IMR-90 (cell line): ENCODE data around the gene TRMT10C. TPM values are rescaled to one million over a fixed set of nuclear protein-coding genes. Genes with fewer than 3 reads are reported as not detected.

Experiments
- ATAC-seq: fragments of 200-7000 bp; cut with Tn5 transposase; 2 replicates; pipeline ENCODE4 v1.9.1; 2020; ENCODE audit warnings: low read depth, mild to moderate bottlenecking, moderate library complexity
- BruUV-seq: library from RNA; stranded (reverse); fragments of 400-500 nt; replicated peaks from 2 replicates; lab custom pipeline; 2021; lab: Mats Ljungman, UMichigan
- CTCF ChIA-PET: fragments of 300-600 bp; formaldehyde crosslinking; extraction: SDS; loops from one replicate; lab custom pipeline; 2021; ENCODE audit warnings: antibody characterized with exemption; lab: Yijun Ruan, JAX
- POLR2A ChIA-PET: fragments of 300-600 bp; sonication (Branson Sonifier 250); formaldehyde crosslinking; loops from one replicate; lab custom pipeline; 2022; ENCODE audit warnings: antibody characterized with exemption; ENCODE audit not compliant: unreplicated experiment; lab: Charles Lee
- DNase-seq: peaks from one replicate; pipeline ENCODE4 v3.0.0; 2013
- H2AFZ ChIP-seq: replicated peaks from 2 replicates; pipeline ENCODE3; 2013; ENCODE audit warnings: low read length, mild to moderate bottlenecking; ENCODE audit not compliant: poor library complexity
- H2AK5ac ChIP-seq: 2 replicates; pipeline ENCODE4 v1.6.1; 2013; ENCODE audit warnings: low read depth, low read length, inconsistent platforms
- H2AK9ac ChIP-seq: replicated peaks from 2 replicates; pipeline ENCODE3; 2013; ENCODE audit warnings: mild to moderate bottlenecking, low read depth, low read length, moderate library complexity; ENCODE audit not compliant: poor library complexity
- H2BK120ac ChIP-seq: 2 replicates; pipeline ENCODE4 v1.6.1; 2013; ENCODE audit warnings: low read depth, low read length, inconsistent platforms
- H2BK15ac ChIP-seq: 3 replicates; pipeline ENCODE4 v1.6.1; 2013; ENCODE audit warnings: low read depth, low read length, inconsistent platforms
- H2BK20ac ChIP-seq: 2 replicates; pipeline ENCODE4 v1.6.1; 2013; ENCODE audit warnings: low read depth, mild to moderate bottlenecking, inconsistent platforms, low read length, moderate library complexity
- H2BK5ac ChIP-seq: 2 replicates; pipeline ENCODE4 v1.6.1; 2013; ENCODE audit warnings: mild to moderate bottlenecking, low read depth, low read length, inconsistent platforms; ENCODE audit not compliant: poor library complexity, severe bottlenecking
- H3K14ac ChIP-seq: replicated peaks from 2 replicates; pipeline ENCODE4 v1.6.1; 2013; ENCODE audit warnings: low read depth, low read length, inconsistent platforms
- H3K18ac ChIP-seq: 2 replicates; pipeline ENCODE4 v1.6.1; 2013; ENCODE audit warnings: low read depth, low read length, control low read depth
- H3K23ac ChIP-seq: 2 replicates; pipeline ENCODE4 v1.6.1; 2013; ENCODE audit warnings: low read depth, low read length, inconsistent platforms
- H3K27ac ChIP-seq: 2 replicates; pipeline ENCODE4 v1.5.1; 2013; ENCODE audit warnings: mild to moderate bottlenecking, control low read depth, low read length; ENCODE audit not compliant: insufficient read depth
- H3K27me3 ChIP-seq: 2 replicates; pipeline ENCODE4 v1.6.1; 2013; ENCODE audit warnings: low read length; ENCODE audit not compliant: control insufficient read depth, insufficient read depth
- H3K36me3 ChIP-seq: 2 replicates; pipeline ENCODE4 v1.6.1; 2013; ENCODE audit warnings: low read length, mixed read lengths; ENCODE audit not compliant: control insufficient read depth, insufficient read depth
- H3K4ac ChIP-seq: 2 replicates; pipeline ENCODE4 v1.6.1; 2013; ENCODE audit warnings: low read depth, low read length, inconsistent platforms
- H3K4me1 ChIP-seq: 2 replicates; pipeline ENCODE4 v1.6.1; 2013; ENCODE audit warnings: low read length, mixed read lengths; ENCODE audit not compliant: control insufficient read depth, insufficient read depth
- H3K4me2 ChIP-seq: 2 replicates; pipeline ENCODE4 v1.6.1; 2013; ENCODE audit warnings: low read depth, mild to moderate bottlenecking, control low read depth, low read length, moderate library complexity
- H3K4me3 ChIP-seq: 2 replicates; pipeline ENCODE4 v1.5.1; 2013; ENCODE audit warnings: low read depth, mild to moderate bottlenecking, control low read depth, low read length, moderate library complexity; ENCODE audit not compliant: insufficient read depth
- H3K56ac ChIP-seq: 2 replicates; pipeline ENCODE4 v1.6.1; 2013; ENCODE audit warnings: low read length, inconsistent platforms; ENCODE audit not compliant: insufficient read depth; ENCODE audit errors: extremely low read depth
- H3K79me1 ChIP-seq, 2 experiments: 2 replicates each; pipeline ENCODE4 v1.6.1; 2013; ENCODE audit warnings: low read length in 2 of 2, inconsistent platforms in 1 of 2, low read depth in 1 of 2
- H3K9ac ChIP-seq: 2 replicates; pipeline ENCODE4 v1.6.1; 2013; ENCODE audit warnings: low read depth, low read length, control low read depth
- H3K9me1 ChIP-seq: 2 replicates; pipeline ENCODE4 v1.6.1; 2013; ENCODE audit warnings: low read length, inconsistent platforms; ENCODE audit not compliant: insufficient read depth
- H3K9me3 ChIP-seq: 2 replicates; pipeline ENCODE4 v1.6.1; 2013; ENCODE audit warnings: low read length; ENCODE audit not compliant: control insufficient read depth, insufficient read depth
- H4K20me1 ChIP-seq: 2 replicates; pipeline ENCODE4 v1.6.1; 2013; ENCODE audit warnings: low read length, inconsistent platforms; ENCODE audit not compliant: insufficient read depth
- H4K5ac ChIP-seq: 2 replicates; pipeline ENCODE4 v1.6.1; 2013; ENCODE audit warnings: mild to moderate bottlenecking, low read depth, low read length, control low read depth
- H4K8ac ChIP-seq, 2 experiments: 2 replicates each; pipeline ENCODE4 v1.6.1; 2013; ENCODE audit warnings: low read depth in 2 of 2, low read length in 2 of 2, control low read depth in 1 of 2, inconsistent platforms in 1 of 2
- H4K91ac ChIP-seq: 2 replicates; pipeline ENCODE4 v1.6.1; 2013; ENCODE audit warnings: low read depth, low read length, inconsistent platforms; ENCODE audit not compliant: insufficient read depth
- BHLHE40 ChIP-seq: fragments of 150-350 bp; IDR thresholded peaks from 2 replicates; pipeline ENCODE4 v1.6.1; 2016; ENCODE audit warnings: mild to moderate bottlenecking, low read depth, low read length
- CEBPB ChIP-seq: IDR thresholded peaks from 2 replicates; pipeline ENCODE4 v1.6.1; 2012; ENCODE audit warnings: low read depth, low read length, improper control_type of control experiment
- CHD1 ChIP-seq: IDR thresholded peaks from 2 replicates; pipeline ENCODE4 v1.6.1; 2012; ENCODE audit warnings: low read depth, low read length, improper control_type of control experiment
- ELK1 ChIP-seq: fragments of 150-350 bp; IDR thresholded peaks from 2 replicates; pipeline ENCODE4 v1.6.1; 2016; ENCODE audit warnings: low read depth, mild to moderate bottlenecking, low read length, moderate library complexity, borderline replicate concordance
- FOS ChIP-seq: fragments of 150-350 bp; IDR thresholded peaks from 2 replicates; pipeline ENCODE4 v1.6.1; 2016; ENCODE audit warnings: low read depth, low read length
- MAFK ChIP-seq: IDR thresholded peaks from 2 replicates; pipeline ENCODE4 v1.6.1; 2012; ENCODE audit warnings: low read depth, low read length, improper control_type of control experiment
- MAZ ChIP-seq: IDR thresholded peaks from 2 replicates; pipeline ENCODE4 v1.6.1; 2012; ENCODE audit warnings: low read depth, mild to moderate bottlenecking, low read length, improper control_type of control experiment, moderate library complexity, borderline replicate concordance
- MXI1 ChIP-seq: IDR thresholded peaks from 2 replicates; pipeline ENCODE4 v1.6.1; 2012; ENCODE audit warnings: low read depth, mild to moderate bottlenecking, low read length, moderate library complexity, borderline replicate concordance
- NFE2L2 ChIP-seq: fragments of 150-350 bp; IDR thresholded peaks from 2 replicates; pipeline ENCODE4 v1.6.1; 2016; ENCODE audit warnings: low read depth, mild to moderate bottlenecking, low read length
- POLR2A ChIP-seq: IDR thresholded peaks from 2 replicates; pipeline ENCODE4 v1.6.1; 2012; ENCODE audit warnings: mild to moderate bottlenecking, low read depth, low read length
- RAD21 ChIP-seq: IDR thresholded peaks from 2 replicates; pipeline ENCODE4 v1.6.1; 2012; ENCODE audit warnings: low read length, improper control_type of control experiment
- RCOR1 ChIP-seq: IDR thresholded peaks from 2 replicates; pipeline ENCODE4 v1.6.1; 2012; ENCODE audit warnings: mild to moderate bottlenecking, low read length, improper control_type of control experiment; ENCODE audit not compliant: insufficient replicate concordance
- RFX5 ChIP-seq: IDR thresholded peaks from 2 replicates; pipeline ENCODE4 v1.8.0; 2012; ENCODE audit warnings: low read depth, mild to moderate bottlenecking, low read length, moderate library complexity
- SMC3 ChIP-seq: fragments of 150-350 bp; IDR thresholded peaks from 2 replicates; pipeline ENCODE4 v1.6.1; 2016; ENCODE audit warnings: low read depth, mild to moderate bottlenecking, antibody characterized with exemption, low read length, moderate library complexity
- WGBS, 2 experiments: methylation state at CpG; one replicate each; pipeline versions ENCODE4 v1.1.5 to v1.1.7; 2013; ENCODE audit warnings: missing lambda C conversion rate in 2 of 2; ENCODE audit not compliant: insufficient read length in 1 of 2; ENCODE audit errors: extremely low coverage in 2 of 2; 5-methylcytosine and 5-hydroxymethylcytosine counted together
- dilution Hi-C: fragments of 300-500 bp; cut with HindIII; formaldehyde crosslinking; loops from one replicate; pipeline ENCODE4 v1.14.3; 2018; ENCODE audit warnings: low sequenced_read_pairs; ENCODE audit not compliant: unreplicated experiment
- in situ Hi-C: fragments of 300-500 bp; cut with MboI; formaldehyde crosslinking; loops from 3 replicates; pipeline ENCODE4 v1.14.3; 2019; ENCODE audit warnings: low sequenced_read_pairs, inconsistent platforms, mixed read lengths
- intact Hi-C: fragments of 100-400 bp; cut with micrococcal nuclease; formaldehyde crosslinking; loops from 2 replicates; pipeline ENCODE4 v1.10.0; 2022
- polyA plus RNA-seq, 3 experiments: library from polyadenylated mRNA; depleted of rRNA; stranded (reverse); fragments of >200 nt; gene quantifications; 2 replicates each; pipeline ENCODE4 v1.2.3, GENCODE V29; 2012; ENCODE audit warnings: low replicate concordance in 1 of 3
- total RNA-seq: library from RNA; depleted of rRNA; stranded (reverse); fragments of >200 nt; gene quantifications from 2 replicates; pipeline ENCODE4 v1.2.3, GENCODE V29; 2012
- TF ChIP-seq, protein P1 (sequence below): fragments of 150-350 bp; IDR thresholded peaks from 2 replicates; pipeline ENCODE4 v1.6.1; 2017; ENCODE audit warnings: mild to moderate bottlenecking, antibody characterized with exemption, low read length, low read depth
- TF ChIP-seq, protein P2 (sequence below): conservative IDR thresholded peaks from 2 replicates; pipeline ENCODE4 v1.5.1; 2012; ENCODE audit warnings: mild to moderate bottlenecking, low read depth, low read length, improper control_type of control experiment

Gene TRMT10C
- total and polyA plus RNA-seq, 2 of the 4 experiments (the other 2 are of a cell fraction) = 13.6 to 17.0 TPM

DNA sequence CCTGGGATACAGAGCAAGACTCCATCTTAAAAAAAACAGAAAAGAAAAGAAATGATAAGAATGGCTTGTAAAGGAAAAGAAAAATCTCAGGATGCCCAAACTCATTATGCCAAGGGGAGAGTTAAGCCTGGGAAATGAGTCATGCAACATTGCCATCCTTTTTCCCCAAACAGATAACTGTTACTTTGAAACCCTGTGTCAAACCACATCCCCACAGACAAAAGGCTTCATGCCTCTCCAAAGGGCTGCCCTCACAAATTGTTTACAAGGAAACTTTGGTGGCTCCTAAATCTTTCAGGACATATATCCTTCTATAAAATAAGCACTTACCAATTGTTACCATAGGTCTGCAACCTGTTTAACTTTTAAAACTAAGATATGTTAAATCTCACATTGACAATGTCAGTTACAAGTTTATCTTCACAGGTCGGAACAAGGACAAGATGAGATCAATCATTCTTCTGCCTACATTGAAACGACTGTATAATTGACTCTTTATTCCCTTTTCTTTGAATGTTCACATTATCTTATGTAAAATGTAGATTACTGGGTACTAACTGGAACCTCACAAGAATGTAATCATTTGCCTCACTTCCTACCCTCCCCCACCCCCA is 30.1 kb upstream of the TRMT10C start:
- no peak overlapping the region for H2BK120ac ChIP-seq
- no peak overlapping the region for H2BK5ac ChIP-seq
- BruUV-seq = no TSS peak
- no peak overlapping the region for H3K23ac ChIP-seq
- H3K27me3 ChIP-seq = peaks cover 2% of the 10 kb centered on the region; the same call in 1 of the 2 replicates
- H3K4me2 ChIP-seq = no peak overlapping the region
- H2AK9ac ChIP-seq = no peak overlapping the region
- ATAC-seq (no peak), DNase-seq (no peak)
- H4K5ac ChIP-seq = no peak overlapping the region
- no peak overlapping the region for H3K56ac ChIP-seq
- ChIA-PET POLR2A (no interaction called here), CTCF (no interaction called here)
- no peak overlapping the region for H2BK15ac ChIP-seq
- intact Hi-C loops (no loop called here), dilution Hi-C loops (no loop called here), in situ Hi-C loops (no loop called here)
- no peak overlapping the region for H2AK5ac ChIP-seq
- no peak overlapping the region for H3K18ac ChIP-seq
- H3K4ac ChIP-seq = no peak overlapping the region
- WGBS, 2 experiments = no CpG with 5 or more reads among the region's 2 CpGs
- H4K8ac ChIP-seq = no peak overlapping the region
- no peak overlapping the region for H4K91ac ChIP-seq
- H3K9me1 ChIP-seq = no peaks in the 10 kb centered on the region
- H3K27ac ChIP-seq = no peak overlapping the region
- H3K9ac ChIP-seq = no peak overlapping the region
- H4K20me1 ChIP-seq = no peaks in the 10 kb centered on the region
- no peak overlapping the region for H3K14ac ChIP-seq
- H3K4me1 ChIP-seq = peaks cover 2% of the 10 kb centered on the region
- no peak overlapping the region for H2BK20ac ChIP-seq
- no peak overlapping the region for H3K4me3 ChIP-seq
- no peak overlapping the region for H2AFZ ChIP-seq
- no peaks in the 10 kb centered on the region for H3K79me1 ChIP-seq
- TF ChIP-seq MXI1 (no peak), ELK1 (no peak), CHD1 (no peak), NFE2L2 (no peak), RAD21 (no peak), RFX5 (no peak), CEBPB (no peak), BHLHE40 (no peak), MAZ (no peak), POLR2A (no peak), MAFK (no peak), FOS (no peak), RCOR1 (no peak), SMC3 (no peak)
- TF ChIP-seq, protein P1, sequence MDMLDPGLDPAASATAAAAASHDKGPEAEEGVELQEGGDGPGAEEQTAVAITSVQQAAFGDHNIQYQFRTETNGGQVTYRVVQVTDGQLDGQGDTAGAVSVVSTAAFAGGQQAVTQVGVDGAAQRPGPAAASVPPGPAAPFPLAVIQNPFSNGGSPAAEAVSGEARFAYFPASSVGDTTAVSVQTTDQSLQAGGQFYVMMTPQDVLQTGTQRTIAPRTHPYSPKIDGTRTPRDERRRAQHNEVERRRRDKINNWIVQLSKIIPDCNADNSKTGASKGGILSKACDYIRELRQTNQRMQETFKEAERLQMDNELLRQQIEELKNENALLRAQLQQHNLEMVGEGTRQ = no peak
- TF ChIP-seq, protein P2, sequence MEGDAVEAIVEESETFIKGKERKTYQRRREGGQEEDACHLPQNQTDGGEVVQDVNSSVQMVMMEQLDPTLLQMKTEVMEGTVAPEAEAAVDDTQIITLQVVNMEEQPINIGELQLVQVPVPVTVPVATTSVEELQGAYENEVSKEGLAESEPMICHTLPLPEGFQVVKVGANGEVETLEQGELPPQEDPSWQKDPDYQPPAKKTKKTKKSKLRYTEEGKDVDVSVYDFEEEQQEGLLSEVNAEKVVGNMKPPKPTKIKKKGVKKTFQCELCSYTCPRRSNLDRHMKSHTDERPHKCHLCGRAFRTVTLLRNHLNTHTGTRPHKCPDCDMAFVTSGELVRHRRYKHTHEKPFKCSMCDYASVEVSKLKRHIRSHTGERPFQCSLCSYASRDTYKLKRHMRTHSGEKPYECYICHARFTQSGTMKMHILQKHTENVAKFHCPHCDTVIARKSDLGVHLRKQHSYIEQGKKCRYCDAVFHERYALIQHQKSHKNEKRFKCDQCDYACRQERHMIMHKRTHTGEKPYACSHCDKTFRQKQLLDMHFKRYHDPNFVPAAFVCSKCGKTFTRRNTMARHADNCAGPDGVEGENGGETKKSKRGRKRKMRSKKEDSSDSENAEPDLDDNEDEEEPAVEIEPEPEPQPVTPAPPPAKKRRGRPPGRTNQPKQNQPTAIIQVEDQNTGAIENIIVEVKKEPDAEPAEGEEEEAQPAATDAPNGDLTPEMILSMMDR = no peak
- no peaks in the 10 kb centered on the region for H3K36me3 ChIP-seq
- H3K9me3 ChIP-seq = no peaks in the 10 kb centered on the region
